Right forelimb (tissue), 1 donor: ENCODE results near the gene ACO1.

Experiments used
- DNase-seq: peaks from one replicate; pipeline ENCODE4 v3.0.0-alpha.2; 2018

The ACO1 gene

DNA sequence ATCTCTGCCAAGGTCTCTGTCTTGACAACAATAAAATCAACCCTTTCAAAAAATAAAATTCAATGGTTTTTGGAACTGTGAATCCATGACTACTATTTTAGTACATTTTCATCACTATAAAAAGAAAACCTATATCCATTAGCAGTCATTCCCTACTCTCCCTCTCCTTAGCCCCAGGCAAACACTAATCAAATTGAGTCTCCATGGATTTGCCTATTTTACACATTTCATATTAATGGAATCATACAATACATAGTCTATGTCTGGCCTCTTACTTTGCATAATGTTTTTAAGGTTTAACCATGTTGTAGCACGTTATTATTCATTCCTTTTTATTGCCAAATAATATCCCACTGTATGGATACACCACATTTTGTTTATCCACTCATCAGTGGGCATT, 117.4 kb downstream of the ACO1 start:
- DNase-seq: no peak

DNA sequence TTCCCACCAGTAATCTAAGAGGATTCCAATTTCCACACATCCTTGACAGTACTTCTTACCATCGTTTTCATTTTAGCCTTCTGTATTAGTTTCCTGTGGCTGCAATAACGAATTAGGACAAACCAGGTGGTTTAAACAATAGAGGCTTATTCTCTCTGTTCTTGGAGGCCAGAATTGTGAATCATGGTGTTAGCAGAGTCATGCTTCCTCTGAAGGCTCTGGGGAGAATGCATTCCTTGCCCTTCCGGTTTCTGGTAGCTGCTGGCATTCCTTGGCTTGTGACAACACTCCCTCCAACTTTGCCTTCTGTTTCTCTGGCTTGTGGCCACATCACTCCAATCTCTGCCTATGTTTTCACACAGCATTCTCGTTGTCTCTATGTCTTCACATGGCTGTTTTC, 118.0 kb downstream of the ACO1 start:
- DNase-seq: no peak

DNA sequence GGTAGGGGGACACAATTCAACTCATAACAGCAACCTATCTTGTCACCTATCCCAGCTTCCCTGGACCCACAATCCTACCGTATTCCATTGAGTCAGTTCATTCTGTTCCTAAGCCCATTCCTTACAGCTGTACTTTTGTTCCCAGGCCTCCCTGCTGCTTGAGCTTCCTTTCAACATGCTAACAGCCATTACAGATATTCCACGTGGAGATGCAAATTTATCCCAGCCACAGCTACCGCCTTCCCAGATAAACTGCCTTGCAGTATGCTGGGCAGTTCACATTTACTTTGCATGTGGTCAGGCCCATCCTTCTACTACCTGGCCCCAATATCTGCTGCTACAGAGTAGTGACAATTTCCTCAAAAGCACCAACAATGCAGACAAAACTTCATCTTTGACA, 118.6 kb downstream of the ACO1 start:
- DNase-seq: no peak
